Dermis blood vessel endothelial cell (primary cell): Measurements from ENCODE around the gene PTPN3. TPM values are rescaled to one million over a fixed set of nuclear protein-coding genes. Genes with fewer than 3 reads are reported as not detected.
"Not testable (repeated sequence)": the region's sequence is repeated elsewhere in the genome, so short reads cannot be mapped to it uniquely, and the experiment has no call there.

Experiments used
- DNase-seq: peaks from one replicate; pipeline ENCODE4 v3.0.0; 2010
- total RNA-seq: library from RNA; depleted of rRNA; stranded (reverse); fragments of >200 nt; gene quantifications from 2 replicates; pipeline ENCODE4 v1.2.3, GENCODE V29; 2014

The PTPN3 gene
- total RNA-seq, 1 donor from 2014 or later, result 3.6 TPM

DNA sequence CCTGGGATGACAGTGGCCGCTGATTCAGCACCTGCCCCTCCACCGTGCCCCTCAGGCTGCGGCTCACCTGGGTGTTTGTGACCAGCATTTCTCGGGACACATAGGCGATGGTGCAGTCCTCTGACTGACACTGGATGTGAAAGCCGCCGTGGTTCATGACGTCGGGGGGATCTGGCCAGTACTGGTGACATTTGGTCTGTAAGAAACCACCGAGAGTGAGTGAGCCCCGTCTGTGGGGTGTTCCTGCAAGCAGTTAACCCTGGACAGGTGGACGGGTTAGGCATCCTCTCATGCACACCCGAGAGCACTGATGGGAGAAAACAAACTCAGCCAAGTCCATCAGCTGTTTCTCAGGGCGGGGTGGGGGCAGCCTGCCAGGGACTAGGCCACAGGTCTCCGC lies 114.8 kb downstream of the PTPN3 start:
- DNase-seq, result no peak

DNA sequence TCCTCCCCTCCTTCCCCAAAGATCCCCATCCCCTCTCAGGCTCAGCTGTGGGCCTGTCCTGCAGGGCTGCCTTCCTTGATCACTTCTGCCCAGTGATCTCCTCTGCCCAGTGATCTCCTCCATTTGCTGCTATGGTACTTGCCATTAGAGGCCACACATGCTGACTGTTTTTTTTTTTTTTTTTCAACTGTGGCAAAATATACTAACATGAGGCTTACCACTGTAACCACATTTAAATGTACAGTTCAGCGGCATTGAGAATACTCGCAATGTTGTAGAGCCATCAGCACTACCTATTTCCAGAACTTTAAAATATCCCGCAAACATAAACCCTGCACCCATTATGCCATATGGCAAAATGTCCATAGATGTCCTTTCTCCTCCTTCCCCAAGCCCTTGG lies 115.5 kb downstream of the PTPN3 start:
- DNase-seq, result no peak

DNA sequence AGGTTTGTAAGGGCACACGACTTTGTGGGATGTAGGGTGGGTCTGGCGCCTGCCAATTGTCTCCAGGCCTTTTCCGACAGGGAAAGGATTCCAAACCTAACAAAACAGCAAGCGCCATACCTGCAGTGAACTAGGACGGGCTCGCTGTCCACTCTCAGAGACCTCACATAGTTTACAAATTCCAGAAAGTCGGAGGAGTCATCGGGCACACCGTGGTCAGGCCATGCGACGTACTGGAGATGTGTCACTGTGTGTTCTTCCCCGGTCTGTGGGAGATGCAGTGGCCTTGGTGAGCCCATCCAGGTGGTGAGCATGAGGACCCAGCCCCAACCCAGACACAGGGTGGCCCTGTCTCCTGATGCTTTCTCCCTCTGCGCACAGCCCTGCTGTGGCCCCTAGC lies 115.9 kb downstream of the PTPN3 start:
- no peak for DNase-seq

DNA sequence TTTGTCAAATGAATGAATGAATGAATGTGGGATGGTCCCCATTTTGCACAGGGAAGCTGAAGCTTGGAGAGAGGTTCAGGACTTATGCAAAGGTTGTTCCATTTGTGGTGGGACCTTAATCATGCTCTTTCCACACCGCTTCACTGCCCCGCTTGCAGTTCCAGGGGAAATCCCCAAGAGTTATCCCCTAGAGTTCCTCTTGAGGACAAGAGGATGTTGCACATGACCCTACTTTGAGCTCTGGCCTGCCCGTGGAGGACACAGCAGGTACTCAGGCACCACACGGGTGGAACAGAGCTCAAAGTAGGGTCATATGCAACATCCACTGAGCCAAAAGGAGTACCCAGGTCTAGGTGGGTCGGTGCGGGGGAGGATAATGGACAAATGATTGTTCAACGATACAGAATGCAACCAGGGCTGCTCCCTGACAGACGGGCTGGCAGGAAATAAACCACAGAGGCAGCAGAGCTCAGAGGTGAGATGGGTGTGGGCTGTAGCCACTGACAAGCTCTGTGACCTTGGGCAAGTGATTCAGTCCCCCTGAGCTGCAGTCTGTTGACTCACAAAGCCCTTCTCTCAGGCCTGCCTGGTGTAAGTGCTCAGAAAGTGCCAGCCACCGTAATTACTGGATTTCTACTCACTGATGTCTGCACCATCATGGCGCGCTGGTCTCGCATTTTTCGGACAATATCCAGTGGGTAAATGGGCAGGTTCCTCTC lies 116.9 kb downstream of the PTPN3 start:
- no peak for DNase-seq

DNA sequence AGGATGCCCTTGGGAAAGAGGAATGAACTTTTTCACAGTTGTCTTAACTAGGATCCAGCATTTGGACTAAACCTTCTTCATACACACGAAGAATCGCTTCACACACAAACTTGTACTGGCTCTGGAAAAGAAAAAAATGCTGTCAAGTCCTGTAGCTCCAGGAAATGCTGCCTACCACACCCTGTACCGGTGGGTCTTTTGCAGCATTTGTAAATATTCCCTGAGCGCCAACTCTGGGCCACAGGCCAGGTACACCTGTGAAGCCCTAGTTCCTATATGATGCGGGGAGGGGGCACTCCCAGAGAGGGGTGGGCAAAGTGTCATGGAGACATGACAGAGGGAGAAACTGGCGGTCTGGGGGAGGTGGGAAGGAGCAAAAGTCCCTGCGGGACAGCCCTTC lies 118.6 kb downstream of the PTPN3 start:
- DNase-seq, result no peak

DNA sequence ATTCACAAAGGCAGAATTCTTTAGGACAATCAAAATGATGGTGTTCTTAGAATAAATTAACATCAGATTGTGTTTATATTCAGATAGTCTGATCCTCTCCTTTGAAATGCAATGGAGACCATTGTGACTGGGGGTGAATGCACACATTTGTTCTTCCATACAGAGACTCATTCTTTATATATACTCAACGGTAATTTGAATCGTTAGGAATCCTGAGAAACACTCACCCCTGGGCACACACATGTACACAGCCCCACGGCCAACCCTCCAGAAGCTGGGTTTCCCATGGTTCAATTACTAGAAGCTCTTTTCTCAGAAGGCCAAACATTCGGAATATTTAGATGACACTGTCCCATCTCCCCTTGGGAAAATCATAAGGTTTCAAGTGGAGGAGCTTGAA lies 119.8 kb downstream of the PTPN3 start:
- no peak for DNase-seq

DNA sequence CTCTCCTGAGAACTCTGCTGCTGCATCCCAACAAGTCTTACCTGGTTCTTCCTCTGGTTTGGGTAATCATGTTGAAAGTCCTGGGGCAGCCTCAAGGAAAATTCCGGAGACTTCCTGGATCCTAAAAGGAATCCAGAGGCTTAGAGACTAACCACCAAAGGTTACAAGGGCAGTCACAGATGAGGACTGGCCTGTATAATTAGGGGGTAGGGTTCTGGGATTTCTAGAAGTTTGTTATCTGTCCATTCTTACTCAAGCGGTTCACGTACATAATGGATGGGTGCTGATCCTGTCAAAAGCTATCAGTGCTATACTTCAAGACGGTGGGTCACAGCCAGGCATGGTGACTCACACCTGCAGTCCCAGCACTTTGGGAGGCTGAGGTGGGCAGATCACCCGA lies 125.9 kb downstream of the PTPN3 start:
- DNase-seq, result no peak

DNA sequence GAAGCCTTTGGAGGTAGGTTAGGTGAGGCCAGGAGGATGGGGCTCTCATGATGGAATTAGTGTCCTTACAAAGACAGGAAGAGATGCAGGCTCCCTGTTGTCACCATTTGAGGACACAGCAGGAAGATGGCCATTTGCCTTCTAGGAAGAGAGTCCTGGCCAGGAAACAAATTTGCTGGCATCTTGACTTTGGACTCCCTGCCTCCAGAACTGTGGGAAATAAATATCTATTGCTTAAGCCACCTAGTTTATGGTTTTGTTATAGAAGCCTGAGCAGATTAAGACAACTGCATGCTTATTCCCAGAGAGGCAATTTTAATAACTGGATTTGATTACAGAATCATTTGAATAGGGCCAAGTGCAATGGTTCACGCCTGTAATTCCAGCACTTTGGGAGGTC lies 126.7 kb downstream of the PTPN3 start:
- DNase-seq, result no peak

DNA sequence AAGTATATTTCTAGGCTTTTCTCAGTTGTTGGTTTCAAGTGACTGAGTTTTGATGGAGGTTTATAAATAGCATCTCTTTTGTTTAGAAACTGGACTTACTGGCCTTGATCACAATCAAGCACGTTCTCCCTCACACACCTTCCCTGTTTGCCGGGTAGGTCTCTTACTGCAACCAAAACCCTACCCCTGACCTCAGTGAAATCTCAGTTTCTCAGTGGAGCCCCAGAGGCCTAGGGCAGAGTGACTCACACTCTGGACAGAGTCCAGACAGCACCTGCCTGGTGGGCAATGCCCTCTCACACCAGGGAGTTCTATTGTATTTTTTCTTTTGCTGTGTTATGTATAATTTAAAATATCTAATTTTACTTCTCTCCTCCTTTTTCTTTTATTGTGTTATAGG lies 128.8 kb downstream of the PTPN3 start:
- no peak for DNase-seq

DNA sequence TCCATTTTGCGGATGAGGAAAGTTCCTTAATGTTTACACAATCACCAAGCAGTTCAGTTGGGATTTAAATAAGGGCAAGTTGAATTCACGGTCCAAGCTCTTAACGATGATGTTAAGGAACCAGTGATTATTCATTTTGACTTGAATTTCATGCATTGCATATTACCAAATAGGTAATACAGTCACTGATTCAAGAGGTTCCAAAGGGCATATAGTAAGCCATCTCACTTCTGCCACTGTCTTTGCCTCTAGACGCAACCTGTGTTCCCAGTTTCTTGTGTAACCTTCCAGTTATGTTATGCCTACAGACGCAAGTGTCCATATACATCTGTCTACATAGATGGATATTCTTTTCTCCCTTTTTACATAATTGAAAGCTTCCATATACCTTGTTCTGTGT lies 137.3 kb downstream of the PTPN3 start:
- DNase-seq, result no peak

DNA sequence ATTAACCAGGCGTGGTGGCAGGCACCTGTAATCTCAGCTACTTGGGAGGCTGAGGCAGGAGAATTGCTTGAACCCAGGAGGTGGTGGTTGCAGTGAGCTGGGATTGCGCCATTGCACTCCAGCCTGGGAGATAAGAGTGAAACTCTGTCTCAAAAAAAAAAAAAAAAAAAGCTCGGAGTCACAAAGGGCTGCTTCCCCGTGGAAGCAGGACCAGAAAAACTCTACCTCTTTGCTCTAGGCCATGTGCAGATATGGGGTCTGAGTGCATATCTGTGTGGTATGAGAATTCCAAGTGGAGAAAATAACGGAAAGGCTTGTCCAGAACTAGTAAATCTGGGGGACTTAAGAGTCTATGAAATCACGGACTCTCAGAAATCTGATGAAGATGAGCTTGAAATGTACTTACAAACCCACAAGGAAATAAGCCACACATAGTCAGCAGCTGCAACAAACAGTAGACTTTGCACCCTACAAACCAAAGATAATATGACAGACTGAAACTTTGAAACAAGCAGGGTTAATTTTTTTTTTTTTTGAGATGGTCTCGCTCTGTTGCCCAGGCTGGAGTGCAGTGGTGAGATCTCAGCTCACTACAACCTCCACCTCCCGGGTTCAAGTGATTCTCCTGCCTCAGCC lies 139.0 kb downstream of the PTPN3 start:
- DNase-seq, result not testable (repeated sequence)

DNA sequence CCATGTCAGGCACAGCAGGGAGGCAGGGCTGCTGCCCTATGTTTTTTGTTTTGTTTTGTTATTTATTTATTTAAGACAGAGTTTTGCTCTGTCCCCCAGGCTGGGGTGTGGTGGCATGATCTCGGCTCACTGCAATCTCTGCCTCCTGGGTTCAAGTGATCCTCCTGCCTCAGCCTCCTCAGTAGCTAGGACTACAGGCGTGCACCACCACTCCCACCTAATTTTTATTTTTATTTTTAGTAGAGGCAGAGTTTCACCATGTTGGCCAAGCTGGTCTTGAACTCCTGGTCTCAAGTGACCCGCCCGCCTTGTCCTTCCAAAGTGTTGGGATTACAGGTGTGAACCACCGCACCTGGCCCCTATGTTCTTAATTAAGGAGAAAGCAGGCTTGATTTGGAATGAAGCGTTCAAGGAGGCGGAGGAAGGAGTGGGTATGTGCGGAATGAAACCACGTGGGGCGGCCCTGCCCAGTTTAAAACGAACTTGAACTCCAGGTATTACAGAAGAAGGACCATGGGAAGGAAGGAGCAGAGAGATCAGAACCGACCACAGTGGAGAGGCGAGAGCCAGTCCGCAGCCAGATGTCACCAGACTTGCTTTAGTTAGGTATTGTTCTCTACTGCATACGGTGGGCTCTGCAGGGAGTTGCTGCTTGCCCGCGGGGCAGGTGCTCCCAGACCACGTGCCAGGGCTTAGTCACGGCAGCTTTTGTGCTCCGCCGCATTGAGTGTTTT lies 142.4 kb downstream of the PTPN3 start:
- DNase-seq, result no peak

DNA sequence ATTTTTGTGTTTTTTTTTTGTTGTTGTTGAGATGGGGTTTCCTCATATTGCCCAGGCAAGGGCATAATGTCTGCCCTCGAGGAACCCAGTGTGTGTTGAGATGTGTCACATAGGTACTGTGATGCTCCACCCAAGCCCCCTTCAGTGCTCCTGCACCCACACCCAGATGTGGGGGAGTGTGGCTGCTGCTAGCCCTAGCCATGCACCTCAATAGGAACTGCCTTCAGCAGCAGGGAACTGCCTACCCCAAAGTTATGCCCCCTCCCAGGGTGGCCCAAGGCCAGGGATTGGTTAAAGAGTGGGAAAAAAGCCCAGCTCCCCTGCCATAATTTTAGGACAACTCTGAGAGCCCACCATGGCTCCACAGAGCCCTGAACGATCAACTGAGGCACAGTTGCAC lies 143.9 kb downstream of the PTPN3 start:
- DNase-seq, result no peak

DNA sequence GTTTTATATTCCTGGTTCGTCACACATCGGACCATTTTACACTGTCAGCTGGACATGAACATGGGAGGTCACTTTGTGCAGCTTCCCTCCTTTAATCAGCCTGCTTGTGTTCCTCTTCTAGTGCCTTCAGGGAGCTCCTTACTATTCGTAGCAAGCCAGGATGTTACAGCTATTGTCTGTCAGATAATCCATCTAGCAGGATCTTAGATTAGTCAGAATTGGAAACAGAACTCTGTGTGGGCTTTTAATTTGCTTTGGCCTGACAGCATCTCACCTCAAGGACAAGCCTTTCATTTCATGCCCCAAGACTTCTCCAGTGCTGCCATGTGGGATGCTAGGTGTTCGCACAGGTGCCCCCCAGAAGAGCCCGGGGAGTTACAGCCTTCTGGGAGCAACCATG lies 147.1 kb downstream of the PTPN3 start:
- no peak for DNase-seq

DNA sequence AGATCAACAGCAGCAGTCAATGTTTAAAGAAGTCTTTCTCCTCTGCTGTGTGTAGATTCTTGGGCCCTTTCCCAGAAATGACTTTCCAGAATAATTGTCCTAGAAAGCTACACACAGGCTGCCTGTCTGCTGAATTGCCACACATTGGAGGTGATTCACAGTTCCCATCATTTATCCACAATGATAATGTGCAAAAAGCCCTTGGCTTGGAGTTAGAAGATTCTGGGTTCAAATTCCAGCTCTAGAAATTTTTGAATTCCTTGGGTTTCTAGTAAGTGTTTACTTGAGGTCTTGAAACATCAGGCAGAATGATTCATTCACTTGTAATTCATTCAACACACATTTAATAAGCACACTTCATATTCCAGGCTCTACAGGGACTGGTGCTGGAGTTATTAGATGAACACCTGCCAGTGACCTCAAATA lies 148.7 kb downstream of the PTPN3 start:
- DNase-seq, result no peak

DNA sequence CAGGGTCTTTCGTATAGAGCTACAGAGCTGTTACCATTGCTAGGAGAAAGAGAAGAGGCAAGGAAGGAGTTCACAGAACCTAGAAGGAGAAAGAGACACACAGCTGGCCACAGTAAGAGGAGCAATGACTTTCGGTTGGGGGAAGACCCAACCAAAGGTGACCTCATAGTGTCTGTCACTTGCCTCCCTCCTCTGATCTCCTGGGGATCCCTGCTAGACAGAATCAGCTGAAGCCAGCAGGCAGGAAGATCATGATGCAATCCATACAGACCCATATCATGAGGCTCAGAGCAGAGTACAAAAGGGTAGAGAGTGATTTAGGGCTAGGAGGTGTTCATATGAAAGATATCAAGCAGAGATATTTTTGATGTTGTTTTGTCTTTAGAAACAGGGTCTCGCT lies 151.2 kb downstream of the PTPN3 start:
- no peak for DNase-seq

DNA sequence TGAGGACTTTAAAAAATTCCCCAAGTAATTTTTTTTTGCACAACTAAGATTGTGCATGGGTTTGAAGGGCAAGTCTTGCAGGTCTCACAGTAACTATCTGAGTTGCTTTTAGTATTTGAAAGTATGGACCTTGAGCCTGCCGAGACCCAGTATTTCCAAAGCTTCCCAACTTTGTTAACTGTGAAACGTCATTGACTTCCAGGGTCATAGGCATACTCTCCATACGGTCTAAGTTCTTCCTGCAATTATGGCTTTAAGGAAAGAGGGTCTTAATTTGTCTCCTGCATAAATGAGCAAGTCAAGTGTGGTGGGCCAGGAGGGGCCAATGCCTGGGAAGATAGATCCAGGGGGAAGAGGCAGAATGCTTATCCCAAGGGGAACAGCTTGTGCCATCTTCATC lies 153.2 kb downstream of the PTPN3 start:
- no peak for DNase-seq

DNA sequence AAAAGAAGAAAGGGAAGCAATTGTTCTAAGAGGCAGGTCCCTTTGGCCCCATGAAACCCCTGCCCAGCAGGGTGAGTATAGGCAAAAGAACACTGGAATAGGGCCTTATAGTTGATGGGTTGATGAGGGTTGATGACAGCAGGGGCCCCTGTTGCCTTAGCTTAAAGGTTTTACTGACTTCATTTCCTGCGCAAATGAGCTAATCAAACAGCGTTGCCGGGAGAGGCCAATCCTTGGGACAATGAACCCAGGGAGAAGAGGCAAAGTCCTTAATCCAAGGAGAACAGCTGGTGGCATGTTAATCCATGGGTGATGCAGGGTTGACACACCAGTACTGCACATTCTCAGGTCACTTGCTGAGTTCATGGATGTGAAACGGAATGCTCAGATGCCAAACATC lies 155.2 kb downstream of the PTPN3 start:
- no peak for DNase-seq

DNA sequence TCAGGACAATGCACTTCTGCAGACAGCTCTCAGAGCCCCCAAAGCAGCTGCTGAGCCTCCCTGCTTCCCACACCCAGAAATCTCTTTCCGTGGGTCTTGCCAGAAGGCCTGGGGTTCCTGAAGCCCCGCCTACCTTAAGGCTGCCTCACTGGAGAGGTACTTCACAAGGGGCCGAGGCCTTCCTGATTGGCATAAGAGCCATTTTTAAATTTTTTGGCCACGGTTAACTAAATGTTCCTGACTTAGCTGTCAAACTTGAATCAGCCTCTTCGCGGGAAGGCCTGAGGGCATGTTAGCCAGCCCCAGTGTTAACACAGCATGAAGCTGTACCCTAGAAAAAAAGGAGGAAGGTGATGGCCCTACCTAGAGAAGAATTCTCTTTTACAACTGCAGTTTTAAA lies 156.5 kb downstream of the PTPN3 start:
- DNase-seq, result no peak

DNA sequence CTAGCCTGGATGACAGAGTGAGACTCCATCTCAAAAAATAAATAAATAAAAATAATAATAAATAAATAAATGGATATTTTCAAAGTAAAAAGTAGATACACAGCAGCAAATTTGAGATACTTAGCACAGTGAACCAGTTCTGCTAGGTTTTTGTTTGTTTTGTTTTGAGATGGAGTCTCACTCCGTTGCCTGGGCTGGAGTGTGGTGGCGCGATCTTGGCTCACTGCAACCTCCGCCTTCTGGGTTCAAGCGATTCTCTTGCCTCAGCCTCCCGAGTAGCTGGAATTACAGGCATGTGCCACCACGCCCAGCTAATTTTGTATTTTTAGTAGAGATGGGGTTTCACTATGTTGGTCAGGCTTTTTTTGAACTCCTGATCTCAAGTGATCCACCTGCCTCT lies 157.1 kb downstream of the PTPN3 start:
- not testable (repeated sequence) for DNase-seq

DNA sequence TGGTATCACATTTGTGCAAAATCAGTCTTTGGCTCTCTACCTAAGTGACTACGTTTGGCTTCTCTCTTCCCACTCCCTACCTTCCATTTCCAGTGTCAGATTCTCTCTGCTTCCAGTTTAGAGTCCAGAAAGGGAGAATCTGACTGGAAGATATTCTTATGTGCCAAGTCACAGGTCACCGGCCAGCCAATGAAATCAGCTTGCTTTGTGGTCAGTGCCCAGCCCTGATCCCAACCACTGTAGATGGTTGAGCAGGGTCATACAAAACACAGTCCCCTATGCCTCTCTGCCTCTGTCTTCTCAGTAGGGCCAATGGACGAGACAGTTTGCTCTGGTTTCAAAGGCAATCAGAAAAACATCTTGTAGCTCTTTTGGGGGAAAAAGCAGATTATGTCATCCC lies 161.7 kb downstream of the PTPN3 start:
- no peak for DNase-seq

DNA sequence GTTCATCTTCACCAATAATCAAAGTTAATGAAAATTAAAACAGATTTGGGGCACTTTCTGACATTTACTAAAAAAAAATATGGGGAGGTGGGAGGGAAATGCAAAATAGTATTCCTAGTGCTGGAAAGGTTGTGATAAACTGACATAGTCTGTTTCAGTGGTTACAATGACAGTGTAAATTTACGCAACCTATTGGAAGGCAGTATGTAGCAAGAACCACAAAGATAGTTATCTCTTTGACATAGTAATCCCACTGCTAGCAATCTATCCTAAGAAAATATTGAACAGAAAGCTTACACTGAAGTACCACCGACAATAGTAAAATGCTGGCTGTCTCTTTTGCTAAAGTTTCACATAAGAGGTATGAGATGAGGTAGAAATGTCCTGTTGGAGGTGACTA lies 162.2 kb downstream of the PTPN3 start:
- no peak for DNase-seq

DNA sequence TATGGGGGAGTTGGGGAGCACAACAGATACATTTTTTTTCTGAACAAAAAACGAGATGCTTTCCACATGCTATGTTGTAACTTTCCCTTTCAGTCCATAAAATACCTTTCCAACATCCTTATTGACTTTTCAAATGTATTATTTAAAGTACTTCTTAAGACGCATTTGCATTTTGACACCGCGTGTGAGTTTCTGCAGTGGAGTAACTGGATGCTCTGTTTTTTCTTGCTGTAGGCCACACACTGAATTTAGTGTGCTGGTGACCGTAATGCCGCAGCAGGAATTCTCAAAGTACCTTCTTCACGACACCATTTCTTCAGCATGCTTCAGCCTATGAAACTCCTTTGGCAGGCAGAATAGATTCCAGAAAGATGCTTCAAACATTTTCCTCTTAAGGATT lies 163.0 kb downstream of the PTPN3 start:
- no peak for DNase-seq

DNA sequence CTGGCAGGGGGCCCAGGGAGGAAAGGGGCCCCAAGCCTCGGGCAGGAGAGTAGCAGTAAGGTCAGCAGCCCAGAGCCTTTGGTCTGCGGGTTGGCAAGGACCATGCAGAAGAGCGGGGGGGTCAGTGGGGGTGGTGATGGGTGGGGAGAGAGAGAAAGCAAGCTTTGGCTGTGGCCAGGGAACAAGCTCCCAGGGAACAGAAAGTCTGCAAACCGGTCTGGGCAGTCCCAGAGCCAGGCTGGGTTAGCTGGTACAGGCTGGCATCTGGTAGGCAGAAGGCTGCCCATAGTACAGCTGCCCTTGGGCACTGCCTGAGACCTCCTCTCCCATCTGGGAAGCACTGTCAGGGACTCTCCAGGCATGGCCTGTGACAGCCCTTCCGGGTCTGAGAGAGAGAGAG lies 166.8 kb downstream of the PTPN3 start:
- DNase-seq, result no peak
